NB4 (cell line): ENCODE results near the gene FBXO24.

ENCODE experiments used
- DNase-seq: peaks from one replicate; pipeline ENCODE4 v3.0.0; 2010; ENCODE audit warnings: low read depth
- H3K4me3 ChIP-seq: one replicate; pipeline ENCODE4 v1.5.1; 2011; ENCODE audit warnings: mild to moderate bottlenecking, low read depth, low read length, moderate library complexity
- MYC ChIP-seq: IDR thresholded peaks from 2 replicates; pipeline ENCODE4 v1.6.1; 2011; ENCODE audit warnings: low read depth, low read length
- POLR2A ChIP-seq: IDR thresholded peaks from 2 replicates; pipeline ENCODE4 v1.6.1; 2011; ENCODE audit warnings: mild to moderate bottlenecking; ENCODE audit not compliant: insufficient read length; ENCODE audit errors: extremely low read depth
- TF ChIP-seq, protein P1 (sequence below): IDR thresholded peaks from 2 replicates; pipeline ENCODE4 v1.6.1; 2011; ENCODE audit warnings: low read depth, low read length
- TF ChIP-seq, protein P2 (sequence below): IDR thresholded peaks from one replicate; pipeline ENCODE4 v1.5.1; 2012; ENCODE audit warnings: low read depth, low read length

Gene FBXO24

DNA sequence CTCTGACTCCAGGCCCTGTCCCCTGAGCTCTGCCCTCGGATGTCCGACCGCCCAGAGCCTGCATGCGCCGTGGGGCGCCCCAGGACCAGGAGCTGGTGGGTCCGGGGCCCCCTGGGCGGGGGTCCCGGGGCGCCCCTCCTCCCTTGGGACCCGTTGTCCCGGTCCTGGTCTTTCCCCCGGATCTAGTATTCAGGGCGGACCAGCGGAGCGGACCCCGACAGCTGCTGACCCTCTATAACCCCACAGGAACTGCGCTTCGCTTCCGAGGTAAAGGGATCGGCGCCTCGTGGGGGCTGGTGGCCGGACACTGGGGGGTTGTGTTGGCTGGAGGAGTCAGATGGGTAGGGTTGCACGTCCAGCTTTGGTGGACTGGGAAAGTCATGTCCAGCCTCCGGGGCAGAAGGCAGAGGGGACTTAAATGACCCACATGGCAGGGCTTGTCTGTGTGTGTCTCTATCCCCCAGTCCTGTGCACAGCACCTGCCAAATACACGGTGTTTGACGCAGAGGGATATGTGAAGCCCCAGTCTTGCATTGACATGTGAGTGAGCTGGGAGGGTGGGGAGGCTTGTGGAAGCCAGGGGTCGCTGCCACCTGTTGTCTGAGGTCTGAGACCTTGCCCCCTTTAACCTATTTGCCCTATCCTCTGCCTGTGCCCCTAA, 26.7 kb downstream of the FBXO24 start:
- DNase-seq: peak; percentile 53
- peak overlapping the region; percentile 81 for H3K4me3 ChIP-seq
- TF ChIP-seq, protein P1, sequence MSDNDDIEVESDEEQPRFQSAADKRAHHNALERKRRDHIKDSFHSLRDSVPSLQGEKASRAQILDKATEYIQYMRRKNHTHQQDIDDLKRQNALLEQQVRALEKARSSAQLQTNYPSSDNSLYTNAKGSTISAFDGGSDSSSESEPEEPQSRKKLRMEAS: peak; percentile 62; the same call in 1 of the 2 replicates
- TF ChIP-seq, protein P2, sequence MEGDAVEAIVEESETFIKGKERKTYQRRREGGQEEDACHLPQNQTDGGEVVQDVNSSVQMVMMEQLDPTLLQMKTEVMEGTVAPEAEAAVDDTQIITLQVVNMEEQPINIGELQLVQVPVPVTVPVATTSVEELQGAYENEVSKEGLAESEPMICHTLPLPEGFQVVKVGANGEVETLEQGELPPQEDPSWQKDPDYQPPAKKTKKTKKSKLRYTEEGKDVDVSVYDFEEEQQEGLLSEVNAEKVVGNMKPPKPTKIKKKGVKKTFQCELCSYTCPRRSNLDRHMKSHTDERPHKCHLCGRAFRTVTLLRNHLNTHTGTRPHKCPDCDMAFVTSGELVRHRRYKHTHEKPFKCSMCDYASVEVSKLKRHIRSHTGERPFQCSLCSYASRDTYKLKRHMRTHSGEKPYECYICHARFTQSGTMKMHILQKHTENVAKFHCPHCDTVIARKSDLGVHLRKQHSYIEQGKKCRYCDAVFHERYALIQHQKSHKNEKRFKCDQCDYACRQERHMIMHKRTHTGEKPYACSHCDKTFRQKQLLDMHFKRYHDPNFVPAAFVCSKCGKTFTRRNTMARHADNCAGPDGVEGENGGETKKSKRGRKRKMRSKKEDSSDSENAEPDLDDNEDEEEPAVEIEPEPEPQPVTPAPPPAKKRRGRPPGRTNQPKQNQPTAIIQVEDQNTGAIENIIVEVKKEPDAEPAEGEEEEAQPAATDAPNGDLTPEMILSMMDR: peak; percentile 15
- peak; percentile 47 for TF ChIP-seq MYC
- TF ChIP-seq POLR2A: no peak

DNA sequence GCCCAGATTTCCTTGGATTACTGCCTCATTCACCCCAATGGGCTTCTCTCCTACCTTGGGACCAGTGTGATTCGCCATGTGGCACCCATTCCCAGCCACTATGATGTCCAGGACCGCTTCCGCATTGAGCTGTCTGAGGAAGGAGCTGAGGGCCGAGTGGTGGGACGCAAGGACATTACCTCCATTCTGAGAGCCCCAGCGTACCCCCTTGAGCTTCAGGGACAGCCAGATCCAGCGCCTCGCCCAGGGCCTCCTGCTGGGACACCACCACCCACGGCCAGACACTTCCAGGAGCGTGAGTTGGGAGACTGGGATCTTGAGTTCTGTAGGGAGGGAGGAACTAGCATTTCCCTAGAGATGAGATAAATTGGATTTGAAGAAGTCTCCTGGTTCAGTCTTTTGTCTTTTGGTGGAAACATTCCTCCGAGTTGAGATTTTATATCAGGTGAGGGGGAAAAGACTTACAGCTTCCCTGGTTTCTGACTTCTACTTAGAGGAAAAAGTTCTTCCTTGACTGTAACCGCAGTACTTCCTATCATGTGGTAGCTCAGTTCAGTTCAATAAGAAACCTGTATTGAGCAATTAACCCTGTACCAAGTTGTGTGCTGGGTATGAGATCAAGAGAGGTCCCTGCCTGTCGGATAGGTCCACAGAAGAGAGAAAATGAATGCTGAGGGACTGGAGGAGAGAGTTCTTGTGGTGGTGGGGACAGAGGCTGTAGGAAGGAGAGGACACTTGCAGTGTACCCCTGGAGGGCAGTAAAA, 27.5 kb downstream of the FBXO24 start:
- DNase-seq: peak; percentile 69
- peak overlapping the region; percentile 81 for H3K4me3 ChIP-seq

DNA sequence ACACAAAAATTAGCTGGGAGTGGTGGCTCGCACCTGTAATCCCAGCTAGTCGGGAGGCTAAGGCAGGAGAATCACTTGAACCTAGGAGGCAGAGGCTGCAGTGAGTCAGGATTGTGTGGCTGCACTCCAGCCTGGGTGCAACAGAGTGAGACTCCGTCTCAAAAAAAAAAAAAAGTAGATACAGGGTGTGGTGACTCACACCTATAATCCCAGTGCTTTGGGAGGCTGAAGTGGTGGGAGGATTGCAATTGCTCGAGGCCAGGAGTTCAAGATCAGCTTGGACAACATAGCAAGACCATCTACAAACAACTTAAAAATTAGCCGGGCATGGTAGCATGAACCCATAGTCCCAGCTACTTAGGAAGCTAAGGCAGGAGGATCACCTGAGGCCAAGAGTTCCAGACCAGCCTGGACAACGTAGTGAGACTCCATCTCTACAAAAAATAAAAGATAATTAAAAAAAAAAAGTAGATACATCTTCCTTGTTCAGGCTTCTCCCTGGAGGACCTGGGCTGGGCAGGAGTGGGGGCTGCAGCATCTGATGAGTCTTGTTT, 28.3 kb downstream of the FBXO24 start:
- TF ChIP-seq, protein P2: no peak
- TF ChIP-seq MYC: no peak
- TF ChIP-seq, protein P1: no peak
- TF ChIP-seq POLR2A: no peak
- H3K4me3 ChIP-seq: no peak overlapping the region
- no peak for DNase-seq

More for the DNA sequence above, 27.5 kb downstream of the FBXO24 start:
- TF ChIP-seq MYC: 0 out of 2 replicates have a peak, but pooled peaks have one; percentile 24
- TF ChIP-seq, protein P2: no peak
- TF ChIP-seq, protein P1: no peak
- no peak for TF ChIP-seq POLR2A

DNA sequence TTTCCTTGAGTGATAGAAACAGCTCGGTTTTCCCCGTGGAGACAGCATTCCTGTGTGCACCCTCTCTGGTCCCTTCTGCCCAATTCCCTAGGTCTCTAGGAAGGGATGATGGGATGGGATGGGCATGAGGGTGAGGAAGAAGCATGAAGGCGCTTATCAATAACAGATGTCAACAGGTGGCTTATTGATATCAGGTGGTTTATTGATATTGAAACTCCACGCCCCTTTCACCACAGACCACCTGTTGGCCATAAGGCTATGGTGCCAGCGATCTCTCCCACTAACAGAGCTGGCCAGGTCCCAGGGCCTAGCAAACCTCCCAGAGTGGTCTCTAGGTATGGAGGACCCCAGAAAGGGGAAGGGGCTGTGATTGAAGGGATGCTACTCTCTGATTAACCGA, 34.1 kb downstream of the FBXO24 start:
- no peak overlapping the region for H3K4me3 ChIP-seq
- TF ChIP-seq POLR2A (no peak), MYC (no peak)
- TF ChIP-seq, protein P2: no peak
- TF ChIP-seq, protein P1: no peak
- DNase-seq: no peak

DNA sequence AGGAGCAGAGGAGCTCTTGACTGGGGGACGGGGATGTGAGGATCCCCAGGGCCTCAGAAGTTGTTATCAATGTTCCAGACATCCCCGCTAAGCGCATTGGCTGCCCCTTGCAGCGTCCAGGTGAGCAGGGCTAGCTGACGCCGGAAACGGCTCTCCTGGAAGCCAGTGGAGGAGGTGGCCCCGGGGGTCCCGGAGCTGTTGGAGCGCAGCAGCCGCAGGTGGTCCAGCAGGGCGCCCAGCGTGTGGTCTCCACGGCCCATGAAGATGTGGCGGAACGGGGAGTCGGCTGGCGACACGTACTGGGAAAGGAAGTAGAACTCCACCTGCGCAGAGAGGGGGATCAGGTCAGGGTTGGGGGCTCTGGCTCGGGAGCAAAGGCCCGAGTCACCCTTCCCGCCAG, 34.7 kb downstream of the FBXO24 start:
- no peak for DNase-seq
- TF ChIP-seq, protein P2: no peak
- TF ChIP-seq POLR2A: no peak
- no peak overlapping the region for H3K4me3 ChIP-seq
